Islet precursor cell (in vitro differentiated cells): ENCODE data around the gene RASGRP1.
A peak's percentile ranks its signal among the peaks of the same experiment; 100 is the strongest.

Experiments used
- DNase-seq: peaks from one replicate; pipeline ENCODE4 v3.0.0-alpha.2; 2018

RASGRP1 gene

DNA sequence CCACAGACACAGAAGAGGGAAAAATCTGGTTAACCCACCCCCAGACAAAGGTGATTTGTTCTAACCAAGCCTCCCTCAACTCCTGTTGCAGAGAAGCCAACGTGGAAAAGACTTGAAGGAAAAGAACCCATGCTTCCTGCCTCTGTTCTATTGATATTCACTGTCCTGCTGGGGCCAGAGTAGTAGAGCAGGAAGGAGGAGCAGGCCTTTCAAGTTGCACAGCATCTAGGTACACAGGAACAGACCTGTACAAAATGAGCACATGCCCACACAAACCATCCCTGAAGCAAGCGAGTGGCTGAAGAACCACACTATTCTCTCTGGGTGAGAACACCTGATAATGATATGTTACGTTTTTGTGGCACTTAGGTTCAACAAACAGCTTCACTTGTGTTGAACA is 29.9 kb downstream of the RASGRP1 start:
- no peak for DNase-seq

DNA sequence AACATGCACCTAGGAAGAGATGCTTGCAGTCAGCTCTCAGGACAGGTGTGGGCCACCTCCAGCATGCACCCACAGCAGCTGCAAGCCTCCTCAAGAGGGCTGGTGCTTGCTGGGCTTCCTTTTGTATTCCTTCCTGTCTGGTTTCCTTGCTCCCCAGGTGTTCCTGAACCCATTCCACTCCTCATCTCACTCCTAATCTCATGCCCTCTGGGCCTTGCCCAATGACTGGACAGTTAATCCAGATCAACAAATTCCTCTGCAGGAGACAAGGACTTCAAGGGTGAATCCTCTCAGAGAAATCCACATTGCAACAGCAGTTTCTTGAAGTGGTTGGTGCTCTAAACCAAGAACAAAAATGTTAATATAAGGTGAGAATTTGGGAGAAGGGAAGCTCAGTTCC is 30.7 kb downstream of the RASGRP1 start:
- DNase-seq = no peak

DNA sequence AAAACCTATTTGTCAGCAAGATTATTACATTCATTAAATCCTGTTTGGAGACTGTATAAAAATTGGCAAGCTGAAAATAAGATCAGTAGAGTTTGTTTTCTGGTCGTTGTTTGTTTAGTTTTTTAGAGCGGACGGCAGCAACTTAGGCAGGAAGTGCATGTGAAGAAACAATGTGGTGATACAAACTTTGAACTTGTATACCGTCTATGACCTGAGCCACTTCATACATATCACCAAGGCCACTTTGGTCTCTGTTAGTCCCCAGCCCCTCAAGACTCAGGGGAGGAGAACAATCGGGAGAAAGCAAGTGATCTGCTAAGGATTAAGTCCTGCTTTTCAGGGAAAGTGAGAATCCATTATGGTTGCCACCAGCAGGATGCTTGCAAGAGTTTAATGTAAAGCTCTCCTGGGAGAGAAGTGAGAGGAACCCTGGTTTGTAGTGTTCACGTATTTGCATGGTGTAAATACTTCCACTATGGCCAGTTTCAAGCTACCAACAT is 31.1 kb downstream of the RASGRP1 start:
- no peak for DNase-seq

DNA sequence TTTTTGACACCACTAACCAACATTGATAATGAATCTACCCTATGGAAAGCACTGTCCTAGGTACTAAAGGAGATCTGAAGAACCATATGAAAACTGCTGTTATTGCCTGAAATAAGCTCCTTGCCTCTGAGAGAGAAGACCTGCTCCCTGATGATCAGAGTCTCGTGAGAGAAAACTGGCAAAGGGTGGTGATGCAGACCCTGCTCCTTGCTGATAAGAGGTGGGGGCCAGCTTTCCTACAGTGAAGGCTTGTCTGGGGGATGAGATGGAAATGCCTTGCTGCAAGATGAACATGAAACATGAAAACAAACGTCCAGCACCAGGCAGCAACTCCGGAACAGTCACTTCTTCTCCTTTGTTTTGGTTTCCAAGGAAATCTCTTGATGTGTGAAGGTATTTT is 31.9 kb downstream of the RASGRP1 start:
- no peak for DNase-seq

- peak; percentile 78 for DNase-seq
Observed at GRCh38 chr15:38531509-38531908, 33.1 kb downstream of the RASGRP1 start.

DNA sequence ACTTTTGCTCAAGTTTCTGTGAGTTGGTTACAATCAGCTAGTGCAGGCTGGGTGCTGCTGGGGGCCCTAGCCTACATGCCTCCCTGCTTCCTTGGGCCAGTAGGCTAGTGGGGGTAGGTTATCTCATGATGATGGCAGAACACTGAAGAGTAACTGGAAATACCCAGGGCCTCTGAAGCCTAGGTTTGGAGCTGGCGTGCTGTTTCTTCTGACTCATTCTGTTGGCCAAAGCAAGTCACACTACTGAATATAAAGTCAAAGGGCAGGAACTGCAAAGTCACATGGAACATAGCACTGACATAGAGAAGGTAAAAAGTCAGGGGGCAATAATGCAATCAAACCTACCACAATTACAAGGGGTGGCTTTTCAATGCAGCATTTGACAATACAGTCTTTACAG is 34.5 kb downstream of the RASGRP1 start:
- DNase-seq = no peak

DNA sequence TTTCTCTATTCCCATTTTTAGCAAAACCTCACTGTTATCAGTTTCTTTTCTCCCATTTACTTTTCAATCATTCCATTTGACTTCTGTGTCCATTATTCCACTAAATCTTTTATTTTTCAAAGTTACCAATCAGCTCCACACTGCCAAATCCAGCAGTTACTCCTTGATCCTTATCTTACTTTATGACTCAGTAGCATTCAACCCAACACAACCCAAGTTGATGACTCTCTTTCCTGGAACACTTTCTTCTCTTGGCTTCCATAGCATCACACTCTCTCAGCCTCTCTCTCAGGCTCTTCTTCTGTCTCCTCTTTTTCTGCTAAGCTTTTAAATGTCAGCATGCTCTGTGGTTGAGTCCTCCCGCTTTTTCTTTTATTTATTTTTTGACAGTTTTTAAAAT is 36.3 kb downstream of the RASGRP1 start:
- DNase-seq = no peak

DNA sequence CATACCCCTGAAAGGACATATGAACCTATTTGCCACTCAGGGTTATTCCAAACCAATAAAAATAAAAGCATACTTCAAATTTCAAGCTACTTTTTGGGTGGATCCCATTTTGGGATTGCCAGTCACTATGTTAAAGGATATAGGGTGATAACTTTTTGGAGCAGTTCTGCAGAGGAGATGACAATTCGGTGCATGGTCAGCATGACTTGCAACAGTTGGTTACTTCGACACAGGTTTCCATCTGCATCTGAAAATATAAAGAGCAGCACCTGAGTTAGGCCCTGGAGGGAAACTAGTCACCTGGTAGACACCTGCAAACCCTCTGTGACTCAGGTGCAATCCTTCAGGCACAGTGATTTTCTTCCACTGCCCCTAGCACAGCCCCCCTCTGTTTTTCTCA is 38.5 kb downstream of the RASGRP1 start:
- DNase-seq = no peak

GRCh38 chr15:38525489-38525888 is 39.1 kb downstream of the RASGRP1 start:
- no peak for DNase-seq

- no peak for DNase-seq
Observed at GRCh38 chr15:38524156-38524555, 40.5 kb downstream of the RASGRP1 start.

DNA sequence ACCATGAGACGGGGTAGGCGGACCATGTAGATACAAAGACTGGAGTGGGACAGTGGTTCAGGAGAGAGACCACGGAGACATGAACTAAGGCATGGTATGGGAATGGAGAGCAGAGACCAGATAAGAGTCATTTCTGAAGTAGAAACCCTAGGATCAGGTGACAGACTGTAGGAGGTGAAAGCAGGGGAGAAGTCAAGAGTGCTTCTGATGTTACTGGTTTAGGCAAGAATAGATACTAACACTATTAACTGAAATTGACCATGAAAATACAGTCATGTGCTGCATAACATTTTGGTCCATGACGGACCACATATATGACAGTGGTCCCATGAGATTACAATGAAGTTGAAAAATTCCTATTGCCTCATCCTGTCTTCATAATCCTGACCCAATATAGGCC is 41.7 kb downstream of the RASGRP1 start:
- no peak for DNase-seq

DNA sequence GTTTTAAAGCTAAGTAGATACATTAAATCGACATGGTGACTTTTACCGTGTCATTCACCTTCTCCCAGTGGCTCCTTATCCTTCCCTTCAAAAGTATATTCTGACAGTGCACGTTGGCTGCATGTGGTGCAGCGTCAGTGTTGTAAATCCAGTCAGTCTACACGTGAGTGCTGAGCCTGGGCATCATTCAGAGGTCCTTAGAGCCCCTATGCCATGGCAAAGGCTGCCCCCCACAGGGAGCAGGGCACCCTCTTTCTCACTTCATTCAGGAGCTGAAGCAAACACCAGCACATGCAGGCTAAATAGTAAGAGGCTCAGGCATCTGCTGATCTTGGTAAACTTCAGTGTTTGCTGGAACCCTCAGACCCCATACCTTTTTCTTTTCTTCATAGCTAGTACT is 43.3 kb downstream of the RASGRP1 start:
- DNase-seq = no peak

- DNase-seq = no peak
Observed at GRCh38 chr15:38520035-38520434, 44.6 kb downstream of the RASGRP1 start.

- no peak for DNase-seq
Observed at GRCh38 chr15:38518084-38518483, 46.5 kb downstream of the RASGRP1 start.

DNA sequence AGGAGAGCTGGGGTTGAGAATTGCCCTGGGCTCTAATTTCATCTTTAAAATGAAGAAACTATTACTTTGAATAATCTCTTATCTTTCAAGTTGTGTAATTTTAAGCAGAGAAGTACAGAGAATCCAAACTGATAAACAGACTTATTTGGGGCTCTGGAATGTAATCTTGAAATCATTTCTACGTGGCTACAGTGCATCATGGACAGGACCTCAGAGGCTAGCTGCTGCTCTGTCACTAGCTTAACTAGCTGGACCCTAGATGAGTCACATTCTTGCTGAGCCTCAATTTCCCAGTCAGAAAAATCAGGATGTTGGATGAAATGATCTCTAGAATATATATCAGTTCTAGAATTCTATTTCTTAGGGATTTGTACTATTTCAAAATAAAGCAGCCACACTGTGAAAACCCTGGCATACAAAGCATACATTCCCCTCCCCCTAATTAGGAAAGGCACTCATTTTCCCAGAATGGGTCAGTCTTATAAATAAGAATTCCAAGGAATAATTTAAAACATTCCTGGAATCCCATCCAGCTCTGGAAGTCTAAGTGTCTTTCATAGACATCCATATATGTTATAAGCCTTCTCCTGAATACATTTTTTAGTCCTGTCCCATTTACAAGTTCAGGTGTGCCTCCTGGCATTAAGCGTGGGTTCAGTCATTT is 47.2 kb downstream of the RASGRP1 start:
- no peak for DNase-seq

- DNase-seq = no peak
Observed at GRCh38 chr15:38516626-38517025, 48.0 kb downstream of the RASGRP1 start.

DNA sequence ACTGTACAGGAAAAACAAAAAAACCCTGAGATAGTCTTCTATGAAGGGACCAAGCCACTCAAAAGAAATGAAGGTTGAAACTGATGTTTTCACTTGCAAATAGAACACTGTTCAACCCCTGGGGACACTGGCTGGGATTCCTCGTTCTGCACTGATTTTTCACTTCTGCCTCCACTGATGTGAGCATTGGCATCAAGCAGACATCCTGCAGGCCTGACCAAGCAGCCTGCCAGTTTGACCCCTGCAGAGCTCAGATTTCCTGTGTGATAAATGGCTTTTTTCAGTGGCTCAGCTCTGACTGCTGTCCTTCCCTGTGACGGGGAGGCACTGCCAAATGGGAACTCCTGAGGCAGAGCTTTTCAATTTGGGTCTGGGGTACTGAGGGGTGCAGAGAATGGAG is 50.0 kb downstream of the RASGRP1 start:
- DNase-seq = no peak

- no peak for DNase-seq
Observed at GRCh38 chr15:38512901-38513300, 51.7 kb downstream of the RASGRP1 start.

GRCh38 chr15:38509152-38509551 is 55.5 kb downstream of the RASGRP1 start:
- no peak for DNase-seq

- DNase-seq = no peak
Observed at GRCh38 chr15:38508647-38509046, 56.0 kb downstream of the RASGRP1 start.

- no peak for DNase-seq
Observed at GRCh38 chr15:38507570-38507969, 57.0 kb downstream of the RASGRP1 start.

GRCh38 chr15:38506997-38507396 is 57.6 kb downstream of the RASGRP1 start:
- no peak for DNase-seq

- DNase-seq = no peak
Observed at GRCh38 chr15:38504680-38505467, 59.7 kb downstream of the RASGRP1 start.

- DNase-seq = no peak
Observed at GRCh38 chr15:38503496-38503895, 61.1 kb downstream of the RASGRP1 start.

DNA sequence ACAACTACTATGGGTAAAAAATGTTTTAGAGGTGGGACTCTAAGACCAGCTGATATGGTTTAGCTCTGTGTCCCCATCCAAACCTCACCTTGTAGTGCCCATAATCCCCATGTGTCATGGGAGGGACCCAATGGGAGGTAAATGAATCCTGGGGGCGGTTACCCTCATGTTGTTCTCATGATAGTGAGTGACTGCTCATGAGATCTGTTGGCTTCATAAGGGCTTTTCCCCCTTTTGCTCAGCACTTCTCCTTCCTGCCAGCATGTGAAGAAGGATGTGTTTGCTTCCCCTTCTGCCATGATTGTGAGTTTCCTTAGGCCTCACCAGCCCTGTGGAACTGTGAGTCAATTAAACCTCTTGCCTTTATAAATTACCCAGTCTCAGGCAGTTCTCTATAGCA is 65.0 kb downstream of the RASGRP1 start:
- no peak for DNase-seq
